HG03575 (cell line): ENCODE results near the gene HRH3.

ENCODE experiments used
- ATAC-seq: cut with Tn5 transposase; IDR thresholded peaks from one replicate; pipeline ENCODE4 v1.9.1; 2021; ENCODE audit not compliant: unreplicated experiment, insufficient number of reproducible peaks, low FRiP score; ENCODE audit errors: extremely low read depth

Gene HRH3

GRCh38 chr20:62246431-62246830, 26.4 kb upstream of the HRH3 start:
- no peak for ATAC-seq

- no peak for ATAC-seq
These were observed 25.8 kb upstream of the HRH3 start for GRCh38 chr20:62245911-62246280.

GRCh38 chr20:62244644-62245108, 24.6 kb upstream of the HRH3 start:
- no peak for ATAC-seq

GRCh38 chr20:62243906-62244515, 23.9 kb upstream of the HRH3 start:
- ATAC-seq, result no peak

- no peak for ATAC-seq
These were observed 23.0 kb upstream of the HRH3 start for GRCh38 chr20:62243106-62243505.

GRCh38 chr20:62242176-62242575, 22.1 kb upstream of the HRH3 start:
- no peak for ATAC-seq

GRCh38 chr20:62241506-62241905, 21.4 kb upstream of the HRH3 start:
- ATAC-seq, result no peak

- no peak for ATAC-seq
These were observed 20.1 kb upstream of the HRH3 start for GRCh38 chr20:62240020-62240685.

GRCh38 chr20:62239278-62239879, 19.3 kb upstream of the HRH3 start:
- no peak for ATAC-seq

GRCh38 chr20:62238569-62239277, 18.6 kb upstream of the HRH3 start:
- no peak for ATAC-seq

- peak; percentile 96 for ATAC-seq
These were observed 17.9 kb upstream of the HRH3 start, which contains the start of gene OSBPL2 for GRCh38 chr20:62237801-62238568. Gene OSBPL2, plus strand, starts transcription at chr20:62238521. Its CDS starts 17,664 bp downstream, at chr20:62256185.

GRCh38 chr20:62237514-62237800, 17.4 kb upstream of the HRH3 start:
- ATAC-seq, result no peak

GRCh38 chr20:62236766-62237513, 16.9 kb upstream of the HRH3 start:
- no peak for ATAC-seq

GRCh38 chr20:62236200-62236599, 16.1 kb upstream of the HRH3 start:
- ATAC-seq, result no peak

- ATAC-seq, result no peak
These were observed 15.7 kb upstream of the HRH3 start for GRCh38 chr20:62235777-62236157.

- no peak for ATAC-seq
These were observed 15.1 kb upstream of the HRH3 start for GRCh38 chr20:62235001-62235776.

GRCh38 chr20:62234339-62234738, 14.3 kb upstream of the HRH3 start:
- ATAC-seq, result no peak

GRCh38 chr20:62233684-62234083, 13.6 kb upstream of the HRH3 start:
- no peak for ATAC-seq
